Measurements from ENCODE around the gene TUBB1. TPM values are rescaled to one million over a fixed set of nuclear protein-coding genes. Genes with fewer than 3 reads are reported as not detected.
A peak's percentile ranks its signal among the peaks of the same experiment; 100 is the strongest.
"Not testable (repeated sequence)": the region's sequence is repeated elsewhere in the genome, so short reads cannot be mapped to it uniquely, and the experiment has no call there.

The TUBB1 gene
- total RNA-seq, 3 donors from 2014 or later = not detected

DNA sequence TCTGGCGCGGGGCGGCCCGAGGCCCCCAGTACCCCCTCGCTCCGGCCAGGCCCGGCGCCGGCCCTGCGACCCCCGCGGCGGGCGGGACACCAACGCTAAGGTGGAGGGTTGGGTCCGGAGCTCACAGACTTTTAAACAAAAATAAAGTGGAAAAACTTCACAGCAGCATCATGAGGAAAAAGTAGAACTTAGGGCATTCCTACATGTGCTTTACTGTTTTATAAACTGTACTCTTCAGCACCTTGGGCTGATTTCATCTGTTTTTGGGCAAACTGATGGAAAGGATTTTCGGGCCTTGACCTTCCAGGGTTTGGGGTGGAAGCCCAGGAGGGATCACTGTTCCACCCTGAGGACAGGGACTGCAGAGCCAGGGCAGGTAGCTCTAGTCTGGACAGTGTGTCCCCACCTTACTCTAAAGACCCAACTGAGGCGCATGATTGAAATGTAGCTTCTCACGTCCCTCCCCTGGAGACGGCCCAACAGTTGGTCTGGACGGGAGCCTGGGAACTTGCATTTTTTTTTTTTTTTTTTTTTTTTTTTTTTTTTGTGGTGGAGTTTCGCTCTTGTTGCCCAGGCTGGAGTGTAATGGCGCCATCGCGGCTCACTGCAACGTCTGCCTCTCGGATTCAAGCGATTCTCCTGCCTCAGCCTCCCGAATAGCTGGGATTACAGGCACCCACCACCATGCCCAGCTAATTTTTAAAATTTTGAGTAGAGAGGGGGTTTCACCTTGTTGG, 37.4 kb upstream of the TUBB1 start:
- Histone ChIP-seq H3K4me3 (peak overlapping the region; percentile 61), H3K4me1 (ENCODE audit: low read depth) (peaks cover 19% of the 10 kb centered on the region), H3K9me3 (no peaks in the 10 kb centered on the region), H3K36me3 (ENCODE audit: low read depth) (no peaks in the 10 kb centered on the region)
- intact Hi-C loops (cut with DNase I, micrococcal nuclease) = no loop called here
- no peak for TF ChIP-seq CTCF (IDR thresholded peaks at IDR 0.05)
- DNase-seq = peak in 1 of 3 donors; percentile 24
- ATAC-seq = no peak

GRCh38 chr20:58982406-58983114, 36.7 kb upstream of the TUBB1 start:
- DNase-seq = no peak
- intact Hi-C loops (cut with DNase I, micrococcal nuclease) = no loop called here
- H3K4me1 ChIP-seq (ENCODE audit: low read depth) = peaks cover 19% of the 10 kb centered on the region
- H3K9me3 ChIP-seq = no peaks in the 10 kb centered on the region
- no peak for ATAC-seq
- H3K4me3 ChIP-seq = no peak overlapping the region
- no peak for TF ChIP-seq CTCF (IDR thresholded peaks at IDR 0.05)
- H3K36me3 ChIP-seq (ENCODE audit: low read depth) = no peaks in the 10 kb centered on the region

DNA sequence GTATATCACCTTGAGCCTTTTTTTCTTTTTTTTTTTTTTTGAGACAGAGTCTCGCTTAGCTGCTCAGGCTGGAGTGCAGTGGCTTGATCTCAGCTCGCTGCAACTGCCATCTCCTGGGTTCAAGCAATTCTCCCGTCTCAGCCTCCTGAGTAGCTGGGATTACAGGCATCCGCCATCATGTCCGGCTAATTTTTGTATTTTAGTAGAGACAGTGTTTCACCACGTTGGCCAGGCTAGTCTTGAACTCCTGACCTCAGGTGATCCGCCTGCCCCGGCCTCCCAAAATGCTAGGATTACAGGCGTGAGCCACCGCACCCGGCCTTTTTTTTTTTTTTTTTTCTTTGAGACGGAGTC, 36.1 kb upstream of the TUBB1 start:
- H3K4me3 ChIP-seq; intact Hi-C loops (cut with DNase I, micrococcal nuclease); ATAC-seq; H3K36me3 ChIP-seq (ENCODE audit: low read depth); H3K9me3 ChIP-seq; DNase-seq: not testable (repeated sequence)
- H3K4me1 ChIP-seq (ENCODE audit: low read depth) = peaks cover 19% of the 10 kb centered on the region

- DNase-seq = no peak
- H3K36me3 ChIP-seq (ENCODE audit: low read depth) = peaks cover 4% of the 10 kb centered on the region
- intact Hi-C loops (cut with DNase I, micrococcal nuclease) = no loop called here
- no peaks in the 10 kb centered on the region for H3K9me3 ChIP-seq
- no peak for ATAC-seq
- no peak overlapping the region for H3K4me3 ChIP-seq
- TF ChIP-seq CTCF (IDR thresholded peaks at IDR 0.05) = no peak
- peaks cover 19% of the 10 kb centered on the region for H3K4me1 ChIP-seq (ENCODE audit: low read depth)
Observed at GRCh38 chr20:58984691-58985090, 34.5 kb upstream of the TUBB1 start.

- TF ChIP-seq CTCF (IDR thresholded peaks at IDR 0.05) = no peak
- intact Hi-C loops (cut with DNase I, micrococcal nuclease) = no loop called here
- H3K36me3 ChIP-seq (ENCODE audit: low read depth) = peaks cover 6% of the 10 kb centered on the region
- H3K9me3 ChIP-seq = no peaks in the 10 kb centered on the region
- DNase-seq (no peak), ATAC-seq (no peak)
- no peak overlapping the region for H3K4me3 ChIP-seq
- H3K4me1 ChIP-seq (ENCODE audit: low read depth) = peaks cover 17% of the 10 kb centered on the region
Observed at GRCh38 chr20:58985656-58986055, 33.6 kb upstream of the TUBB1 start.

- Histone ChIP-seq H3K4me1 (ENCODE audit: low read depth) (peaks cover 17% of the 10 kb centered on the region), H3K4me3 (no peak overlapping the region), H3K36me3 (ENCODE audit: low read depth) (peaks cover 13% of the 10 kb centered on the region), H3K9me3 (no peaks in the 10 kb centered on the region)
- DNase-seq = no peak
- intact Hi-C loops (cut with DNase I, micrococcal nuclease) = no loop called here
- TF ChIP-seq CTCF (IDR thresholded peaks at IDR 0.05) = no peak
- ATAC-seq = no peak
Observed at GRCh38 chr20:58986286-58986967, 32.8 kb upstream of the TUBB1 start.

All from mucosa of descending colon (tissue), 3 donors.